GM18499 (cell line): ENCODE measurements around the gene PNMA6E.
"Not testable (repeated sequence)": the region's sequence is repeated elsewhere in the genome, so short reads cannot be mapped to it uniquely, and the experiment has no call there.

ENCODE experiments used
- ATAC-seq: cut with Tn5 transposase; IDR thresholded peaks from one replicate; pipeline ENCODE4 v1.9.1; 2021; ENCODE audit warnings: moderate number of reproducible peaks; ENCODE audit not compliant: insufficient read depth, unreplicated experiment

The PNMA6E gene

DNA sequence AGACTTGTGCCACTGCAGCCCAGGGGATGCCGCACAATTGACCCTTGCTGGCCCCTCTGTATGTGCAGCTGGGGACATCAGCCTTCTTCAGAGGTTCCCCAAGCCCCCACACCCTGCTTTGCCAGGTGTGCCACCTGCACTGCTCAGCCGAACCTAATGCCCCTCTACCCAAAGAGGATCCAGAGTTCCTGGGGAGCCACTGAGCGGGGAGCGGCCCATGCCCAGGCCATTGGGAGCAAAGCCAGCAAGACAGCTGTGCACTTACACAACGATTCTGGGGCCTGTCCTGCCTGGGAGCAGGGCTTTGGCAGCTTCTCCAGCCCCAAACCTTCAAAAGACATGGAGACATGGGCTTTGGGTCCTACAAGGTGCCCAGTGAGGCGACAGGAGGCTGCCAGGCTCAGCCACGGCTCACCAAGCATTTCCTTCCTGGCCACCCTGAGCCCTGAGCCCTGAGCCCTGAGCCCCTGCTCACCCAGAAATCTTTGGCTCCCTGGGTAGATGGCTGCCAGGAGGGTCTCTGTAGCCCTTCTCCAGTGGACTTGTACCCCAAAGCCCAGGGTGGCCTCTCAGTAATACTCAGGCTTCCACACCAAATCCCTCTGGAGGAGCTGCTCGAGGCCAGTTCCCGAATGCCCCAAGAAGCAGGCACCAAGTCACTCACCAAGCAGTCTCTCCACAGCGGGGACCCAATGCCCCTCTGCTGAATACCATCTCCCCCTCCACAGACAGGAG, 13.0 kb downstream of the PNMA6E start:
- ATAC-seq, result no peak

DNA sequence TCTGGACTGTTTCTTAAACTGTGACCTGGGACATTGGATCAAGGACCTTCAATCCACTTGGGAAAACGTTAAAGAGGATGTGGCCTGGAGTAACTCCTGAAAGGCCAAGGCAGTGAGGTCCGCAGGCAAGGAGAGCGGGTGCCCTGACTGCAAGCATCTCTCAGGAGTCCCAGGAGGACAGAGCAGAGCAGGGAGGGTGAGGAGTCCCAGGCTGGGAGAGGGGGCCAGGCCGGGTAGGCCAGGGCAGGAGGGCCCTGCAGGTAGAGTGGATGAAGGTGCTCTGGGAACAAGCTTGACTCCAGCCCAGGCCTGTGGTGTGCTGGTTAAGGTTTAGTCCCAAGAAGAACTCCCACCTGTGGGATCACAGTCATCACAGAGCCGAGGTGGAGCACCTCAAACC, 13.8 kb downstream of the PNMA6E start:
- no peak for ATAC-seq

DNA sequence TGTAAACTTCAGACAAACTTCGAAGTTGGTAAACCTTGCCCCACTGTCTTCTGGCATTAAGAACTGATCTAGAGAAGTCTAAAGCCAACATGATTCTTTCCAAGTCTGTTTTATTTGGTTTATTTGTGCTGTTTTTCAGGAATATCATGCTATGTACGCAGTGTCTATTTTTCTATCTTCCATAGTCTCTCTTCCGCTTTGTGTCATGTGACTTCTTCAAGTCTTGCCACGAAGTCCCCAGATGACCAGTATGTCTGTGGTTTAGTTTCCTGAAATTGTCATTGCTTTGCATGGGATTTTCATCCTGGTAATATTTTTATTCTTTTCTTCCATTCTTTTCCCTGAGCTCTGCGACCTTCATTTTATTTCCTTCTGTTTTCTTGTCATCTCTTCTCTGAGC, 15.1 kb downstream of the PNMA6E start:
- no peak for ATAC-seq

DNA sequence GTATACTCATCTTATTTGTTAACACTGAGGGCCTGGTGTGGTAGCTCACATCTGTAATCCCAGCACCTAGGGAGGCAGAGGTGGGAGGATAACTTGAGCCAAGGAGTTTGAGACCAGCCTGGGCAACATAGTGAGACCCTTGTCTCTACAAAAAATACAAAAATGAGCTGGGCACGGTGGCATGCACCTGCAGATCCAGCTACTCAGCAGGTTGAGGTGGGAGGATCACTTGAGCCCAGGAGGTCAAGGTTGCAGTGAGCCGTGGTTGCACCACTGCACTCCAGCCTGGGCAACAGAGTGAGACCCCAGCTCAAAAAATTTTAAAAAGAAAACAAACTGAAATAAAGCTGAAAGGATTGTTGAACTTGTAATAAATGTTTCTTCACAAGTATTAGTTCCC, 16.2 kb downstream of the PNMA6E start:
- not testable (repeated sequence) for ATAC-seq

DNA sequence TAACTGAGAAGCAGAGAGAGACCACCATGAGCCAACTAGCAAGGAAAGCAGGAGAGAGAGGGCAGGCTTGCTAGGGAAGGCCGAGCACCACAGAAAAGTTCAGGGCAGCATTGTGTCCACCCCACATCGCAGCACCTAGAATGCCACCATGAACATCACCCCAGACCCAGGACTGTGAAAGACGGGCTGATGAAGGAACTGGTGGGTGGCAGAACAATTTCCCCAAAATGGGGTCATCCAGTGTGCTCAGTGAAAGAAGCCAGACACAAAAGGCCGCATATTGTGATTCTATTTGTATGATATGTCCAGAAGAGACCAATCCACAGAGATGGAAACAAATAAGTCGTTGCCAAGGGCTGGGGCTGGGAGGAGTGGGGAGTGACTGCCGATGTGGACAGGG, 16.8 kb downstream of the PNMA6E start:
- ATAC-seq, result no peak

DNA sequence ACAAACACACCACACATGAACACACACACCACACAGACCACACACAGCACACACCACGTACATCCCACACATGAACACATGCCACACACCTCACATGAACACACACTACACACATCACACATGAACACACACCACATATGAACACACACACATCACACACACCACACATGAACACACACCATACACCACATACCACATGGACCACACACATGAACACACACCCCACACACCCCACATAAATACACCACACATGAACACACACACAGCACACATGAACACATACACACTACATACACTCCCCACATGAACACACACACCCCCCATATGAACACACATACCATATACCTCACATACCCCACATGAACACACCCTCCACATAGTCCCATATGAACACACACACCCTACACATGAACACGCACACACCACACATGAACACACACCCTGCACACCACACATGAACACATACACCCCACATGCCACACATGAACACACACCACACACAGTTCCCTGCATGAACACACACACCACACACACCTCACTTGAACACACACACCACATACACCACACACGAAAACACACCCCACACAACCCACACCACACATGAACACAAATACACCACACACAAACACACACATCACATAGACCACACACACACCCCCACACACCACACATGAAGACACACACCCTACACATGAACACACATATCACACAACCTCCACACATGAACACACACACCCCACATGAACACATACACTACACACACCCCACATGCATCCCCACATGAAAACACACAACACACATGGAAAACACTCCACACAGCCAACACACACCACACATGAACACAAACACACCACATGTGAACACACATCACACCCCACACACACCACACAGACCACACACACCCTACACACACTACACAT, 18.3 kb downstream of the PNMA6E start:
- ATAC-seq, result no peak

DNA sequence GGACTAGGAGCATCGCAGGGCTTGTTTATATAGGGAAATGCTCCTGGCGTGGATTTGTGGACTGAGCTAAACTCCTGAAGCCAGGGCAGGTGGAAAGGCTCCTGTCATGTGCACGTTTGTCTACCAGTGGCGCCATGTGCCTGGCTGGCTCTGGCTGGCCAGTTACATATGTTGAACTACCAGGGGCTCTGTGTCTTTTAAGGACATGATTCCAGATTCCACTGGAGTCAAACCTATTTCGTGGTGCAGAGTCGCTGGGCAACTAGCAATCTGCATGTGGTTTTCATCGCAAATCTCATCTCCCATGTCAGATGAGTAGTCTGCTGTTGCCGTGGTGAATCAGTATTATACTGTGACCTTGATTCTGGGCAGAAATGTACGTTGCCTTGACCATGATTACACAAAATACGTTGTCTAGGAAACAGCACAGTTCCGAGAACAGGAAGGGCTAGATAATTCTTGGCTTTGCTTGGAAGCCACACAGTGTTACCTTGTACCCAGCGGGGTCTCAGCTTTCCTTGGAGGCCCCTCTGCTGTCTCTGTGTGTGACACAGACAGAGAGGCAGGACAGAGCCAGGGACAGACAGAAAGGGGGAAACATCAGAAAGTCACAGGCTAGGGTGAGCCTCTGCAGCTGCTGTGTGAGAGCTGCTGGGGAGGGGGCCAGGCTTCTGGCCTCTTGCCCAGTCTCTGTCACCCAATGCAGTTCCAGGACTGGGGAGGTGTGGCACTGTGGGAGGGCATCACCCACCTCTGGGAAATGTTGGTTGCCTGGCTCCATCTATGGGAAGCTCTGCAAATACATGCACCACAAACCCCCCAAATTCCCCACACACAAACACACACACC, 19.2 kb downstream of the PNMA6E start:
- no peak for ATAC-seq

DNA sequence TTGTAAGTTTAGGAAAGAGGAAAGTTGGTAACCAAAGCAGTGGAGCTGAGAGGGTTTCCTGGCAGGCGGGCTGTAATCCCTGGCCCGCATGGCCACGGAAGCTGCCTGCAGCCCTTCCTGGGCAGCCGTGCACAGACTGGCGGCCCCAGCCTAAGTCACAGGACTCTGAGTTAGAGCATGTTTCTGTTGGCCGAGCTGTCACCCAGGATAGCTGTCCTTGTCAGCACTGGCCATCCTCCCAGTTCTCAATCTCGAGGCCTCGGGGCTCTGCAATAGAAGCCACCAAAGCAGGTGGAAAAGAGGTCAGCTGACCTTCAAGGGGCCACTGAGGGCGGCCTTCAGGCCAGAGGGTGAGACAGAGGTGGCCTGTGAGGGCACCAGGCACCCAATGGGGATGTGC, 20.5 kb downstream of the PNMA6E start:
- ATAC-seq, result no peak

DNA sequence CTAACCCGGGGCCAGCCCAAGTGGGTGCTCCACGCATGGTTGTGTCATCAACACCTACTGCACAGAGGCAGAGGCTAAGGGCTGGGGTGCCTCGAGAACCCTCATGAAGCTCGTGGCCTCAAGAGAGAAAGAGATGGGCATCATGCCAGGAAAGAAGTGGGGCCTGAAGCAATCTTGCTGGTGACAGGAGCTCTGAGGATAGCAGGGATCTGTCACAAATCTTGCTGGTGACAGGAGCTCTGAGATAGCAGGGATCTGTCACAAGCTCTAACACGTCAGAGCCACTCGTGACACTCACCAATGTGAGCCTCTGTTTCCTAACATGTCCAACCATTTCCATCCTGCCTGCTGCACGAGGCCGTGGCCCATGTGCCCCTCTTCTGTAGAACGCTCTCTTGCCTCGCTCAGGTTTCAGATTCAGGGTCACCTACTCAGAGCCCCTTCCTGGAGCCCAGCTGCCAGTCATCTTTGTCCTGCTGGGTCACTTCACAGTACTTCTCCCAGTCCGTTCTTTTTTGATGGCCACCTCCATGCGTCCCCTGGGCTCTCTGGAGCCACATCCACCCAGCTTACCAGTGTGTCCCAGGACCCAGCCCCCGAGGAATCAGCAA, 21.1 kb downstream of the PNMA6E start:
- ATAC-seq, result no peak

DNA sequence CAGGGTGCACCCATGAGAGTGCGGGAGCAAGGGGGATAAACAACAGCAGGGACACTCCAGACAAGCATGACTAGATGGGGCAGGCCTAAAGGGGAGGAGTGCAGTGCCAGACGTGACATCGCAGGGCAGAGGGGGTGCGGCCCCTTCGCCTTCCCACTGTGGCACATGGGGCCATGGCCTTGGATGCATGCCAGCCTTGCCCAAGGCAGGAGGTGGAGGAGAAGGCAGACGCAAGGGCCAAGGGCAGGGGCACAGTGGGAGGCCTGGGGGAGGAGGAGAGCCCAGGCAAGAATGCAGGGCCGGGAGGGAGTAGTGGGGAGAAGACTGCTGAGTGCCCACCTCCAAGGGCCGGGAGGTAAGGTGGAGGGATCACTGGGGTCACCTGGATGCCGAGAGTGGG, 21.6 kb downstream of the PNMA6E start:
- no peak for ATAC-seq

DNA sequence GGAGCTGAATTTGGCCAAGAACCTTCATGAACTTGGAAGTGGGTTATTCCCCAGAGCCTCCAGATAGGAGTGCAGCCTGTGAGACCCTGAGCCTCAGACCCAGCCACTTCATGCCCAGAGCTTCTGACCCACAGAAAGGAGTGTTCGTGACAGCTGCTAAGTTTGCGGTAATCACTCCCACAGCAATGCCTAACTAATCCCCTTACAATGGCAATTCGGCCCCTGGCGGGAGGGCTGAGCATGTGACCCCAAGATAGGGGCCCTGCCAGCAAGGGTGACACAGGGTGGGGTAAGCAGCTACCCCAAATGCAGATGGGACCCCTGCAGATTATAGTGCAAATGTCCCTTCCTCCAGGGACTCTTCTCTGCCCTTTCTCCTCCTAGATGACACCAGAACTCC, 22.5 kb downstream of the PNMA6E start:
- no peak for ATAC-seq

DNA sequence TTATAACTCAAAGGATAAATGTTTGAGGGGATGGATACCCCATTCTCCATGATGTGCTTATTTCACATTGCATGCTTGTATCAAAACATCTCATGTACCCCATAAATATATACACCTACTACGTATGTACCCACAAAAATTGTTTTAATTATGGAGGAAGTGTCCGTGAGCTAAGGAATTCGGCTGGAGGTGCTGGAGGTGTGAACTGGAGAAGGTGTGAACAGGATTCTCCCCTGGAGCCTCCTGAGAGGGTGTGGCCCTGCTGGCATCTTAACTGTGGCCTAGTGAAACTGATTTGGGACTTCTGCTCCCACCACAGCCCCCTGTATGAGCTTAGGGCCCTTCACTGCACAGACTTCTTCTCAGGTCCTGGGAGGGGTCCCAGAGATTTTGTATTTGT, 23.4 kb downstream of the PNMA6E start:
- ATAC-seq, result no peak

DNA sequence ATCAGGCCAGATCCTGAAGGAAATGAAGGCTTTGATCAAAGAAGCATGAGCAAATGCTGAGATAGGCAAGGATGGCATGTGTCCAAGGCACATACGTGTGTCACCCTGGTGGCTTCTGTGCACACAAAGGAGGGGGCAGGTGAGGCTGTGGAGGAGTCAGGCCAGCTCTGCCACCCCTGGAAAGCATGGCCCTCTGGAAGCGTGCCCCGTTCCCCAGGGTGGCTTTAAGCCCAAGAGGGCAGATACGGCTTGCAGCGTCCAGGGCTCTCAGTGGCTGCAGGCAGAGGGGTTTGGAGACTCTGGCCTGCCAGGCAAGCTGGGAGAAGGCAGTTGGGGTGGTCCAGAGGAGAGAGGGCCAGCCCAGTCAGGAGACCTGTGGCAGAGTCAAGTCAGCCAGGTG, 25.6 kb downstream of the PNMA6E start:
- ATAC-seq, result no peak

DNA sequence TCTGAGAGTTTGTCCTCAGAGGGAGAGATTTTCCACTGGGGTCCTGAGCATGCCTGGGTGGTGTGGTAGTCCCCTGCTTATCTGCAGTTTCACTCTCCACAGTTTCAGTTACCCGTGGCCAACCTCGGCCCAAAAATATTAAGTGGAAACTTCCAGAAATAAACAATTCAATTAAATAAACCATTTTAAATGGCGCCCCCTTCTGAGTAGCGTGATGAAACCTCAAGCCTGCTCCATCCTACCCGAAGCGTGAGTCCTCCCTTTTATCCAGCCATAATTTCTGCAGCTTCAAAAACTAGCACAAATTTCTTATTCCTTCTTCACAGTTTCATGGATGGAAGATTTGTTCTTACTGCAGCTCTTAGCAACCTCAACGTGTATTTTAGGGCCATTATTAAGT, 26.7 kb downstream of the PNMA6E start:
- no peak for ATAC-seq

DNA sequence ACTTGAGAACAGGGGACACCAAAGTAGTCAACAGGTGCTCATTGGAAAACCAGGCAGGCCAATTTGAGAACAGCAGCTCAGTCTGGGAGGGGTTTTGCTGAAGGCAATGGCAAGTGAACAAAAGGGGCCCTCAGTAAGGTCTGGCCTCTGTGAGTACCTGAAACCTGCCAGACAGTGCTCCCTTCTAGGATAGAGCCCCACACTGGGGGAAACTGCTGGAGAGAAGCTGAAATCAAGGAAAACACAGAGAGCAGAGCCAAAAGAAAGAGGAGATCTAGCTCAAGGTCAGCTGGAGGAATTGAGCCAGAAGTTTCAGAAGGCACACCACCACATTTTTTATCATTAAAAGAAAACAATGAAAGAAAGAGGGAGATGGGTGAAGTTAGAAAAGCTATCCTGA, 28.2 kb downstream of the PNMA6E start:
- ATAC-seq, result no peak

DNA sequence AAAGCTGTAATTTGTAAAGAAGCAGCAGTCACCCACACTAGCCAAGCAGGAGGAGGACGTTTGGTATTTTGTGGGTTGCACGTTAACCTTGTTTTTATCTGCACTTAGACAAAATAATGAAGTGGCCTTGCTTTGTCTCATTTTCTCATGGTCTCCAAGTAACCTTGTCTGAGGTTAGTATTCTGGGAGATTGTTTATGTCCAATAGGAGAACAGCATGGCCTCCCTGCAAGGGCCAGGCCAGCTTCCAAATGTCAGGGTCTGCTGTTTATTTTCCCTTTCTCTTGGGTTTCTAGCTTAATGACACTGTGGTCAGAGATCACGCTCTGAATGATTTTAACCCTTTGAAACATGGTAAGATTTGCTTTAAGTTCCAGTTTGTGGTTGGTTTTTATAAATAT, 29.9 kb downstream of the PNMA6E start:
- ATAC-seq, result no peak

DNA sequence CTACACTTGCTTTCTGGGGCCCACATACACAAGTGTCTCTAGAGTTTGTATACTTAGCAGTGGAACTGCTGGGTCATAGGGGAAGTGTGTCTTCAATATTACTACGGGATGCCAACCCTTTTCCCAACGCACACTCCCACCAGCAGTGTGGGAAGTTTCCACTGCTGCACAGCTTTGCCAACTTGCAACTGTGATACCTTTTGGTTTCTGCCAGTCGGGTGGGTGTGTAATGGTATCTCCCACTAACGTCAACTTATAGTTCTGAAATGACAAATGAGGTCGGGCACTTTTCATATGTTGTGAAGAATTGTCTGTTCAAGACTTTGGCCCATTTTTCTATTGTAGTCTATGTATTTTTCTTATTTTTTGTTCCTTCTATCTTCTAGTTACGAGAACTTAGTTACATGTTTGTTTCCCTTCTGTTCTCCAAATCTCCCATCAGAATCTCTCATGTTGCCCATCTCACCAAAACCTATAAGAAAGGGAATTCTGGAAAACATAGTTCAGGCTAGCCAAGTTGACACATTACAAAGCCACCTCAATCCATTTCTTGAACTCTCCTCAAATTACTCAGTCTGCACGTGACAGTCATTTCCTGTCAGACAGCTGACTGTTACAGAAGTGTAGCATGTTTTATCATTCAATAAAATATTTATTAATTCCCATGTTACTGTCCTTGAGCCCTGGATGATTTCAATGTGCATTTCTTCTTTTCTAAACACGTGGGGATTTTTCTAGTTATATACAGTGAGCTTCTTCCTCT, 30.7 kb downstream of the PNMA6E start:
- no peak for ATAC-seq

DNA sequence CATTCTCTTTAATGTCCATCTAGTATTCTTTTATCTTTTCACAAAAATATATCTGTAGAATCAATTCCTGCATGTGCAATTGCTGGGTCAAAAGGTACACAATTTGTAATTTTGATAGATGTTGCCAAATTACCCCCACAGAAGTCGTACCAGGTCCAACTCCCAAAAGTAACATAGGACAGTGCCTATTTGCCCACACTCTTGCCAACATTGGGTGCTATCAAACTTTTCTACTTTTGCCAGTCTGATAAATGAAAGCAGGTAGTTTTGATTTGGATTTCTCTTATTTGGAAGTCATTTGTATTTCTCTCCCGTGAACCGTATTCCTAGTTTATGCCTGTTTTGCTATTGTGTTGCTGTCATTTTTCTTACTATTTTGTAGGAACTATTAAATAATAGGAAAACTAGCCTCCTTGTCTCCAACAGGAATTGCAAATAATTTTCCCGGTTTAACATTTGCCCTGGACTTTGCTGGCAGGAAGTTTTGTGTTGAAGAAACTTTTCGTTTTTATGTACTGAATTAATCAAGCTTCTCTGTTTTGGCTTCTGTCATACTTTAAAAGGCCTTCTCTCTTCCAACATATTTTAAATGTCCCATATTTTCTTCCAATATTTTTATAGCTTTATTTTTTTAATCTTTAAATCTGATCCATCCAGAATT, 34.1 kb downstream of the PNMA6E start:
- ATAC-seq, result no peak

DNA sequence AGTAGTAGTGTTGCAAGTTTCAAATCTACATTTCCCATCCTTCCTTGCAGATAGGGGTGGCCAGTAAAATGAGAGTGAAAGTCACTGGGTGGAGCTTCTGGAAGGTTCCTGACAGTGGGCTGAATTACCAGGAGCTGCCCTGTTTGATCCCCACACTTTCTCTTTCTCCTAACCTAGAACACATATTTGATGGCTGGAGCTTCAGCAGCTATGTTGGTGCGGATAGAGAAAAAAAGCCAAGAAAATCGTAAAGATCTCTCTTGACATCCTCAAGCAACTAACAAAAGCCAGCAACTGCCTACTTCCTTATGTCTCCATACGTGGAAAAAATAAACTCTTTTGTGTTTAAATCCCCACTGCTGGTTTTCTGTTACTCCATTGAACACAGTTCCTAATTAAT, 35.0 kb downstream of the PNMA6E start:
- no peak for ATAC-seq
